ENCODE results near the gene CABP2. TPM values are rescaled to one million over a fixed set of nuclear protein-coding genes. Genes with fewer than 3 reads are reported as not detected.
"Not testable (repeated sequence)": the region's sequence is repeated elsewhere in the genome, so short reads cannot be mapped to it uniquely, and the experiment has no call there.

Gene CABP2
- total and polyA plus RNA-seq, 4 donors = 0.22 TPM; not detected in 3

- H3K27me3 ChIP-seq (ENCODE audit: control insufficient read depth, insufficient read depth, low read length) = no peaks in the 10 kb centered on the region
- H3K9me3 ChIP-seq (ENCODE audit: control insufficient read depth, insufficient read depth, low read length) = no peaks in the 10 kb centered on the region
- peaks cover 94% of the 10 kb centered on the region for H3K36me3 ChIP-seq (ENCODE audit: control insufficient read depth, insufficient read depth, low read length)
- 65% methylated on average over 13 of the region's 15 CpGs for WGBS (ENCODE audit: insufficient coverage)
- H3K27ac ChIP-seq (ENCODE audit: low read depth, low read length) = no peak overlapping the region
- no peak for DNase-seq (ENCODE audit: low read depth in 4 of 6, low spot score in 6 of 6)
- peaks cover 5% of the 10 kb centered on the region for H3K4me1 ChIP-seq (ENCODE audit: control insufficient read depth, insufficient read depth, low read length)
- H3K4me3 ChIP-seq (ENCODE audit: low read depth, low read length) = no peak overlapping the region
Measured at GRCh38 chr11:67490727-67491065, 32.5 kb downstream of the CABP2 start.

- no peaks in the 10 kb centered on the region for H3K27me3 ChIP-seq (ENCODE audit: control insufficient read depth, insufficient read depth, low read length)
- 84% methylated on average over 17 of the region's 23 CpGs for WGBS (ENCODE audit: insufficient coverage)
- H3K4me3 ChIP-seq (ENCODE audit: low read depth, low read length) = no peak overlapping the region
- H3K9me3 ChIP-seq (ENCODE audit: control insufficient read depth, insufficient read depth, low read length) = no peaks in the 10 kb centered on the region
- no peak for DNase-seq (ENCODE audit: low read depth in 4 of 6, low spot score in 6 of 6)
- peaks cover 6% of the 10 kb centered on the region for H3K4me1 ChIP-seq (ENCODE audit: control insufficient read depth, insufficient read depth, low read length)
- H3K36me3 ChIP-seq (ENCODE audit: control insufficient read depth, insufficient read depth, low read length) = peaks cover 88% of the 10 kb centered on the region
- no peak overlapping the region for H3K27ac ChIP-seq (ENCODE audit: low read depth, low read length)
Measured at GRCh38 chr11:67489885-67490726, 33.1 kb downstream of the CABP2 start.

DNA sequence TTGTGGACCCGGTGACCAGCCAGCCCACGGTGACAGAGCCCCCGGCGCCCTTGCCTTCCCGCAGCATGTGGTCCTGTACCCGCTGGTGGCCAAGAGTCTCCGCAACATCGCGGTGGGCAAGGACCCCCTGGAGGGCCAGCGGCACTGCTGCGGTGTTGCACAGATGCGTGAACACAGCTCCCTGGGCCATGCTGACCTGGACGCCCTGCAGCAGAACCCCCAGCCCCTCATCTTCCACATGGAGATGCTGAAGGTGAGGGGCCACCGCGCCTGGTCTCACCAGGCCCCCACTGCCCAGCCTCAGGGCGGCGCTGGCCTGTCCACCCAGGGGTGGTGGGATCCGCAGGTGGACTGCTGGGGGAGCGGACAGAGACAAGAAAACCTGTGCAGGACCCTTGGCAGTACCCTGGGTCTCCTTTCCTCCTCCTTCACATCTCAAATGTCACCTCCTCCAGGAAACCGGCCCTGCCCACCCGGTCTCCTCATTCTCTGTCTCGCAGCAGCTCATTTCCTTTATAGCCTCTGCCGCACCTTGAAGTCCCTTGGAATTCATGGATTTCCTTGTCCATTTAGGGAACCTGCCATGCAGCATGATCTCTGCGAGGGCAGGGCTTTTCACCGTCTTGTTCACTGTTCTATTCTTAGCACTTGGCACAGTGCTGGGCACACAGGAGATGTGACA, 33.9 kb downstream of the CABP2 start:
- Histone ChIP-seq H3K9me3 (ENCODE audit: control insufficient read depth, insufficient read depth, low read length) (no peaks in the 10 kb centered on the region), H3K4me1 (ENCODE audit: control insufficient read depth, insufficient read depth, low read length) (peaks cover 13% of the 10 kb centered on the region), H3K36me3 (ENCODE audit: control insufficient read depth, insufficient read depth, low read length) (peaks cover 85% of the 10 kb centered on the region), H3K27me3 (ENCODE audit: control insufficient read depth, insufficient read depth, low read length) (no peaks in the 10 kb centered on the region), H3K27ac (ENCODE audit: low read depth, low read length) (no peak overlapping the region), H3K4me3 (ENCODE audit: low read depth, low read length) (no peak overlapping the region)
- WGBS (ENCODE audit: insufficient coverage) = 83% methylated on average over 23 of the region's 25 CpGs
- no peak for DNase-seq (ENCODE audit: low read depth in 4 of 6, low spot score in 6 of 6)

- H3K4me3 ChIP-seq (ENCODE audit: low read depth, low read length) = no peak overlapping the region
- H3K36me3 ChIP-seq (ENCODE audit: control insufficient read depth, insufficient read depth, low read length) = peaks cover 58% of the 10 kb centered on the region
- peaks cover 32% of the 10 kb centered on the region for H3K4me1 ChIP-seq (ENCODE audit: control insufficient read depth, insufficient read depth, low read length)
- H3K9me3 ChIP-seq (ENCODE audit: control insufficient read depth, insufficient read depth, low read length) = peaks cover 2% of the 10 kb centered on the region
- H3K27ac ChIP-seq (ENCODE audit: low read depth, low read length) = no peak overlapping the region
- no peaks in the 10 kb centered on the region for H3K27me3 ChIP-seq (ENCODE audit: control insufficient read depth, insufficient read depth, low read length)
- WGBS (ENCODE audit: insufficient coverage) = 97% methylated on average over 16 of the region's 20 CpGs
- DNase-seq (ENCODE audit: low read depth in 4 of 6, low spot score in 6 of 6) = no peak
Measured at GRCh38 chr11:67486481-67487195, 36.6 kb downstream of the CABP2 start.

GRCh38 chr11:67485873-67486361, 37.3 kb downstream of the CABP2 start:
- WGBS (ENCODE audit: insufficient coverage) = 94% methylated on average over 5 of the region's 7 CpGs
- not testable (repeated sequence) for H3K27me3 ChIP-seq (ENCODE audit: control insufficient read depth, insufficient read depth, low read length); H3K27ac ChIP-seq (ENCODE audit: low read depth, low read length); H3K9me3 ChIP-seq (ENCODE audit: control insufficient read depth, insufficient read depth, low read length); DNase-seq (ENCODE audit: low read depth in 4 of 6, low spot score in 6 of 6); H3K4me3 ChIP-seq (ENCODE audit: low read depth, low read length)
- peaks cover 32% of the 10 kb centered on the region for H3K4me1 ChIP-seq (ENCODE audit: control insufficient read depth, insufficient read depth, low read length)
- peaks cover 51% of the 10 kb centered on the region for H3K36me3 ChIP-seq (ENCODE audit: control insufficient read depth, insufficient read depth, low read length)

DNA sequence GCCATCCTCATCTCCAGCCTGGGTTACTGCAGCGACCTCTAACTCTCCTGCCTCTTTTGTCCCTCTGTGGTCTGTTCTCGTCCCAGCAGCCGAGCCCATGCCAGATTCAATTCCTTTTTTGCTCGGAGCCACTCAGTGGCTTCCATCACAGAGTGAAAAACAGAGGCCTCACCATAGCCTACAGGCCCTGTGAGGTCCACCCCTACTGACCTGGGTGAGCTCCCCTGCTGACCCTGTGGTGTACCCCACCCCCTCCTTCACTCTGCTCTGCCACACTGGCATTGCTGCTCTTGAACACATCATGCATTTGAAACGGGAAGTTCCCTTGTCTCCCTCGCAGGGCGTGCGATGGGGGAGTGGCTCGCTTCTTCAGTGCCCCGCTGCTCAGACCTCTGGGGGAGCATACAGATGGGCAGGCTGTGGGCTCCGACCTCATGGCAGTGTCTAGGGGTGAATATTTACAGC, 38.4 kb downstream of the CABP2 start:
- Histone ChIP-seq H3K27ac (ENCODE audit: low read depth, low read length) (peak overlapping the region; percentile 71), H3K9me3 (ENCODE audit: control insufficient read depth, insufficient read depth, low read length) (peaks cover 2% of the 10 kb centered on the region), H3K4me3 (ENCODE audit: low read depth, low read length) (peak overlapping the region; percentile 9), H3K27me3 (ENCODE audit: control insufficient read depth, insufficient read depth, low read length) (no peaks in the 10 kb centered on the region), H3K36me3 (ENCODE audit: control insufficient read depth, insufficient read depth, low read length) (peaks cover 40% of the 10 kb centered on the region), H3K4me1 (ENCODE audit: control insufficient read depth, insufficient read depth, low read length) (peaks cover 27% of the 10 kb centered on the region)
- no peak for DNase-seq (ENCODE audit: low read depth in 4 of 6, low spot score in 6 of 6)
- WGBS (ENCODE audit: insufficient coverage) = 58% methylated on average over 4 of the region's 11 CpGs

- no peaks in the 10 kb centered on the region for H3K27me3 ChIP-seq (ENCODE audit: control insufficient read depth, insufficient read depth, low read length)
- WGBS (ENCODE audit: insufficient coverage) = 92% methylated on average over 15 of the region's 16 CpGs
- peaks cover 2% of the 10 kb centered on the region for H3K9me3 ChIP-seq (ENCODE audit: control insufficient read depth, insufficient read depth, low read length)
- H3K4me3 ChIP-seq (ENCODE audit: low read depth, low read length) = peak overlapping the region; percentile 85
- H3K27ac ChIP-seq (ENCODE audit: low read depth, low read length) = peak overlapping the region; percentile 95
- H3K36me3 ChIP-seq (ENCODE audit: control insufficient read depth, insufficient read depth, low read length) = peaks cover 32% of the 10 kb centered on the region
- DNase-seq (ENCODE audit: low read depth in 4 of 6, low spot score in 6 of 6) = no peak
- peaks cover 27% of the 10 kb centered on the region for H3K4me1 ChIP-seq (ENCODE audit: control insufficient read depth, insufficient read depth, low read length)
Measured at GRCh38 chr11:67483831-67484665, 39.2 kb downstream of the CABP2 start.

DNA sequence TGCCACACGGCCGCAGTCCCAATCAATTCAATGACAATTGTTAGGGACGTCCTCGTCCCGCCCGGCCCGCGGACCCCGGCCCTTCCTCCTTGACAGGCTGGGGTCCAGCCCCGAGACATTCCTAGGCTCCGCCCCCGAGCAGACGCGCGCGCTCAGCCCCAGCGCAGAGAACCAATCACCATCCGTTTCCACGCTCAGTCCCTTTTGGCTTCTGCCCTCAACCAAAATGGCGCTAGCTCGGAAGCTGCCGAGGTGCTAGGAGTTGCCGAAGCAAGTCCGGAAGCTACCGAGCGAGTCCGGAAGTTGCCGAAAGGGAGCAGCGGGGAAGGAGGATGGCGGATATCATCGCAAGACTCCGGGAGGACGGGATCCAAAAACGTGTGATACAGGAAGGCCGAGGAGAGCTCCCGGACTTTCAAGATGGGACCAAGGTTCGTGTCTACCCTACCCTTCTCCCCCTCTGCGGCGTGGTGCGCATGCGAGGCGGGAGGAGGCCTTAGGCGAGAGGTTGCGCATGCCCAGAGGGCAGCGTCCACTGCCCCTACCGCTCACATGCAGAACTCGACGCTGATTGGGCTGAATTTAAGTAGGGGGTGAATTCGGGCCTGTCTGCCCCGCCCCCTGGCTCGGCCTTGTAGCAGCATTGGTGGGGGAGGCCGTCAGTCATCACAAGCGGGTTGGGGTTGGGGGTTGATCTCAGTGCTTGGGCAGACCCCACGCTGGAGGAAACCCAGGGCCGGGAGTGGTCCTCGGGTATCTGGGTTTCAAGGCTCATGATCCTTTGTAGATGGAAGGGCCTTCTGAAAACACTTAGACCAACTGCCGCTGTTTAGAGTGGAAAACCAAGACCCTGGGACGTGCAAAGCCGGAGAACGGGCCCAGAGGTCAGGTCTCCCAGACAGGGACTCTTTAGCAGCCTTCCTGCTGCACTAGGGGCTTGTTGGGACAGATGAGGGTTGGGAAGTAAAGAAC, 40.1 kb downstream of the CABP2 start, which contains the start of gene AIP:
Gene AIP, plus strand, starts transcription at position 200 of the 972 bp plus-strand sequence. Its CDS starts 133 bp downstream, at position 333.
- Histone ChIP-seq H3K27me3 (ENCODE audit: control insufficient read depth, insufficient read depth, low read length) (no peaks in the 10 kb centered on the region), H3K36me3 (ENCODE audit: control insufficient read depth, insufficient read depth, low read length) (peaks cover 24% of the 10 kb centered on the region), H3K4me1 (ENCODE audit: control insufficient read depth, insufficient read depth, low read length) (peaks cover 27% of the 10 kb centered on the region), H3K9me3 (ENCODE audit: control insufficient read depth, insufficient read depth, low read length) (peaks cover 2% of the 10 kb centered on the region), H3K27ac (ENCODE audit: low read depth, low read length) (peak within 1 kb of the TSS; percentile 95), H3K4me3 (ENCODE audit: low read depth, low read length) (peak within 1 kb of the TSS; percentile 85)
- 4% methylated on average over 52 of the region's 60 CpGs for WGBS (ENCODE audit: insufficient coverage)
- peak; percentile 97 to 100 (median 98) for DNase-seq (ENCODE audit: low read depth in 4 of 6, low spot score in 6 of 6)

Measured in spinal cord (tissue), 10 donors.